ENCODE measurements around the gene INO80B.

- no peak for TF ChIP-seq SIN3A (IDR thresholded peaks at IDR 0.05; ENCODE audit: borderline replicate concordance, insufficient read depth, low read length)
- no peak for TF ChIP-seq POLR2AphosphoS5 (IDR thresholded peaks at IDR 0.05; ENCODE audit: low read depth, low read length)
- TF ChIP-seq REST (IDR thresholded peaks at IDR 0.05; ENCODE audit: insufficient read depth in 1 of 2, low read depth in 2 of 2, low read length in 2 of 2), result no peak
- TF ChIP-seq TAF1 (IDR thresholded peaks at IDR 0.05; ENCODE audit: borderline replicate concordance, insufficient read depth, low read length), result no peak
- no peak for TF ChIP-seq FOXP2 (optimal IDR thresholded peaks at IDR 0.05; ENCODE audit: borderline replicate concordance, extremely low read depth, extremely low read length, insufficient read depth)
Measured at GRCh38 chr2:74499940-74500577, 45.2 kb downstream of the INO80B start.

All from PFSK-1 (cell line).